GM12872 (cell line): Measurements from ENCODE around the gene PRXL2B.

Experiments
- TF ChIP-seq, protein P1 (sequence below): IDR thresholded peaks from 3 replicates; pipeline ENCODE4 v1.5.1; 2011; ENCODE audit warnings: low read depth, mild to moderate bottlenecking, low read length, moderate library complexity; ENCODE audit not compliant: insufficient read depth

PRXL2B gene

GRCh38 chr1:2585318-2586092, 1.1 kb upstream of the PRXL2B start:
- TF ChIP-seq, protein P1, sequence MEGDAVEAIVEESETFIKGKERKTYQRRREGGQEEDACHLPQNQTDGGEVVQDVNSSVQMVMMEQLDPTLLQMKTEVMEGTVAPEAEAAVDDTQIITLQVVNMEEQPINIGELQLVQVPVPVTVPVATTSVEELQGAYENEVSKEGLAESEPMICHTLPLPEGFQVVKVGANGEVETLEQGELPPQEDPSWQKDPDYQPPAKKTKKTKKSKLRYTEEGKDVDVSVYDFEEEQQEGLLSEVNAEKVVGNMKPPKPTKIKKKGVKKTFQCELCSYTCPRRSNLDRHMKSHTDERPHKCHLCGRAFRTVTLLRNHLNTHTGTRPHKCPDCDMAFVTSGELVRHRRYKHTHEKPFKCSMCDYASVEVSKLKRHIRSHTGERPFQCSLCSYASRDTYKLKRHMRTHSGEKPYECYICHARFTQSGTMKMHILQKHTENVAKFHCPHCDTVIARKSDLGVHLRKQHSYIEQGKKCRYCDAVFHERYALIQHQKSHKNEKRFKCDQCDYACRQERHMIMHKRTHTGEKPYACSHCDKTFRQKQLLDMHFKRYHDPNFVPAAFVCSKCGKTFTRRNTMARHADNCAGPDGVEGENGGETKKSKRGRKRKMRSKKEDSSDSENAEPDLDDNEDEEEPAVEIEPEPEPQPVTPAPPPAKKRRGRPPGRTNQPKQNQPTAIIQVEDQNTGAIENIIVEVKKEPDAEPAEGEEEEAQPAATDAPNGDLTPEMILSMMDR = no peak

GRCh38 chr1:2587071-2587859, 688 bp downstream of the PRXL2B start:
- TF ChIP-seq, protein P1 = no peak

DNA sequence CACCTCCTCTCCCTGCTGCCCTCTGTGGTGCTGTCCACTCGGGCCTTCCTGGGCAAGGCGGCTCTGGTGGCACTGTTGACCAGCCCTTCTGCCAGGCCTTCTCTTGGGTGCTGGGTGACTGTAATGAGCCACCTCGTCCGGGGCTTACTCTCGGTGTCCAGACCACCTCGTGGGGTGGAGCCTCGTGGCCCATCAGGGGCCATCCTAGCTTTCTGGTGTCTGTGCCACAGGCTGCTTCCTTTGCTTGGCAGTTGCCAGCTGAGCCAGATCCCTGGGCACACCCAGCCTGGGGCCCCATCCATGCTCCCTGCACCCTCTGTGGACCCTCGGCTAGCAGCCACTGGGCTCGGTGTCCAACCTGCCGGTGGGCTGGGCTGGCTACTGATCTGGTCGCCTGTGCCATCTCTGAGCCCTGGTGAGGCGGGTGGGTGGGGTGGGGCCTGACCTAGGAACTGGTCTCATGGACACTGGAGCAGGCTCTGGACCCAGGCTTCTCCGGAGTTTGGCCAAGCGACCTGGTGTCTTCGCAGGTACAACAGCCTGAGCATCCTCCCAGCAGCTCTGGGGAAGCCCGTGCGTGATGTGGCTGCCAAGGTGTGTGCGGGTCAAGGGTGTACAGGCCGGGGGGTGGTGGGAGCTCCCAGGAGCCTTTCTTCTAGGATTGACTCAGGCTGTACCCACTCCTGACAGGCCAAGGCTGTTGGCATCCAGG, 1.4 kb downstream of the PRXL2B start:
- TF ChIP-seq, protein P1 = no peak

- TF ChIP-seq, protein P1 = no peak
Measured at GRCh38 chr1:2588661-2589430, 2.3 kb downstream of the PRXL2B start.

GRCh38 chr1:2589431-2590232, 3.1 kb downstream of the PRXL2B start:
- TF ChIP-seq, protein P1 = no peak

DNA sequence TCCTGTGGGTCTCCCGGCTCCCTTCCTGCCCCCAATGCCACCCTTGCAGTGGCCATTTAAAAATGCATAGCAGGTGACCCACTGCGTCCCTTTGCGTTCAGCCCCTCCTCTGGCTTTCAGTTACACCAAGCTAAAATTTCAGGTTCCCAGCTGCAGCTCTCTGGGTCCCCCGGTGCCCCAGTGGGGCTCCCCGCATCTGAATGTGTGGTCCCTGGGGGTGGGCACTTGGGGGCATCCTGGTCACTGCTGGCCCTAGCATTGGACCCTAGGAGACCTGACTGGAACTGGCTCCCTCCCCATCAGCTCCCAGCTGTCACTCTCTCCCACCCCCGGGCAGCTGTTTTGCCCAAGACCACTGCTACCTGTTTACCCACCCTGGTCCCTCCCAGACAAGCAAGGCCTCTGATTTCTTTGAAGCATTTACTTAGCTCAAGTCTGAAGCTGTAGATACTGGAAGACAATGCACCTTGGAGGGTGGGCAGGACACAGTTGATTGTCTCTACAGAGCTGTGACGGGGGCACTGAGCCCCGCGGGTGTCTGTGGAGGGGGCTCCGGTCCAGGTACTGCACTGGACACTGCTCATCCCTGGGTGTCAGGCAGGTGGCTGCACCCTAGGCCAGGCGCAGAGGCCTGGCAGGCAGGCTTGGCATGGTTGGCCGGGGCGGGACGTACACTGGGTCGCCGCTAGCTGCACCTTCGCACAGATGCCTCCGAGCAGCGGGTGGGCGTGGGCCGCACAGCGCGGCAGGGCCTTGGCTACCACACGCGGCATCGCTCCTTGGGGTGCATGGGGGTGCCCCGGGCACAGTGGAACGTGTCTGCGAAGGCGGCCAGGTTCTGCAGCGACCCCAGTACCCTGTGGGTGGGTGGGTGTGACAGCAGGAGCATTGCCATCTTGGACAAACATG, 3.9 kb downstream of the PRXL2B start:
- TF ChIP-seq, protein P1 = no peak
